Psoas muscle (tissue), 8 donors: Measurements from ENCODE around the gene BNC2. TPM values are rescaled to one million over a fixed set of nuclear protein-coding genes. Genes with fewer than 3 reads are reported as not detected.
"Not testable (repeated sequence)": the region's sequence is repeated elsewhere in the genome, so short reads cannot be mapped to it uniquely, and the experiment has no call there.

Experiments used
- ATAC-seq, 4 donors: fragments of 200-7000 bp; cut with Tn5 transposase; one replicate each; pipeline ENCODE4 v1.9.1; 2020; ENCODE audit warnings: moderate library complexity in 3 of 4, mild to moderate bottlenecking in 2 of 4
- DNase-seq, 2 donors: peaks; one replicate each; pipeline ENCODE4 v3.0.0-alpha.2; 2020
- H3K27ac ChIP-seq: fragments of 200-600 bp; one replicate; pipeline ENCODE4 v1.8.0; 2022
- H3K27me3 ChIP-seq, 3 donors: fragments of 200-600 bp in 1 of 3; one replicate each; pipeline versions ENCODE4 v1.6.1 to v1.8.0; 2013 to 2022; ENCODE audit warnings: low read length in 2 of 3, mild to moderate bottlenecking in 2 of 3, moderate library complexity in 1 of 3; ENCODE audit not compliant: insufficient read depth in 3 of 3
- H3K36me3 ChIP-seq, 2 donors: fragments of 200-600 bp in 1 of 2; one replicate each; pipeline versions ENCODE4 v1.6.1 to v1.8.0; 2013 to 2022; ENCODE audit warnings: low read depth in 1 of 2, mild to moderate bottlenecking in 1 of 2, moderate library complexity in 1 of 2; ENCODE audit not compliant: insufficient read depth in 1 of 2
- H3K4me1 ChIP-seq: fragments of 200-600 bp; one replicate; pipeline ENCODE4 v1.8.0; 2022
- H3K4me3 ChIP-seq: fragments of 200-600 bp; one replicate; pipeline ENCODE4 v1.8.0; 2022; ENCODE audit warnings: mild to moderate bottlenecking
- H3K9me3 ChIP-seq: fragments of 200-600 bp; one replicate; pipeline ENCODE4 v1.8.0; 2022
- WGBS, 3 donors: extraction: QIAGEN DNeasy Blood & Tissue Kit; methylation state at CpG; one replicate each; pipeline versions ENCODE4 v1.1.6 to v1.1.7; 2013; 5-methylcytosine and 5-hydroxymethylcytosine counted together
- intact Hi-C, 2 donors: fragments of 100-400 bp; cut with DNase I; formaldehyde crosslinking; loops; one replicate each; pipeline versions ENCODE4 v1.11.0 to v1.14.2; 2022
- polyA plus RNA-seq, 3 donors: library from polyadenylated mRNA; stranded (reverse); fragments of 200-250 nt; gene quantifications; one replicate each; pipeline ENCODE4 v1.2.3, GENCODE V29; 2013
- total RNA-seq, 4 donors: library from RNA; stranded (reverse); fragmentation: NEBNext Ultra II Directional in 2 of 4; extraction: Animal tissue kit (Norgen Biotek cat#: 25700) in 2 of 4; gene quantifications; one replicate each; pipeline versions ENCODE4 v1.2.1 to v1.2.4, GENCODE V29; 2021 to 2023
- TF ChIP-seq, protein P1 (sequence below): fragments of 200-600 bp; IDR thresholded peaks from one replicate; pipeline ENCODE4 v1.8.0; 2022; ENCODE audit warnings: antibody characterized with exemption
- donor health status: healthy with polysubstance abuse.
- donor health status: DM: no; HTN: no; CAD: no; lungs with moderate emphysema.
- donor health status: Bipolar disorder and iron deficiency.
- donor health status: healthy.
- donor health status: DM: yes; HTN: yes; CAD: no.
- donor health status: DM: no; HTN: no; CAD: no.
- donor health status: DM: no; HTN: no; CAD: no.
- donor health status: DM: yes; HTN: yes; CAD: no.

The BNC2 gene
- total and polyA plus RNA-seq, 7 donors, result 1.3 to 168 (median 44.1) TPM

- DNase-seq (no peak), ATAC-seq (no peak)
- no peak overlapping the region for H3K27ac ChIP-seq
- H3K27me3 ChIP-seq, result no peaks in the 10 kb centered on the region
- WGBS, 3 donors, result 54 to 65% (median 61%) methylated on average over 7 of the region's 7 CpGs
- no peaks in the 10 kb centered on the region for H3K4me1 ChIP-seq
- no peaks in the 10 kb centered on the region for H3K36me3 ChIP-seq
- H3K4me3 ChIP-seq, result no peak overlapping the region
- no peaks in the 10 kb centered on the region for H3K9me3 ChIP-seq
- TF ChIP-seq, protein P1, sequence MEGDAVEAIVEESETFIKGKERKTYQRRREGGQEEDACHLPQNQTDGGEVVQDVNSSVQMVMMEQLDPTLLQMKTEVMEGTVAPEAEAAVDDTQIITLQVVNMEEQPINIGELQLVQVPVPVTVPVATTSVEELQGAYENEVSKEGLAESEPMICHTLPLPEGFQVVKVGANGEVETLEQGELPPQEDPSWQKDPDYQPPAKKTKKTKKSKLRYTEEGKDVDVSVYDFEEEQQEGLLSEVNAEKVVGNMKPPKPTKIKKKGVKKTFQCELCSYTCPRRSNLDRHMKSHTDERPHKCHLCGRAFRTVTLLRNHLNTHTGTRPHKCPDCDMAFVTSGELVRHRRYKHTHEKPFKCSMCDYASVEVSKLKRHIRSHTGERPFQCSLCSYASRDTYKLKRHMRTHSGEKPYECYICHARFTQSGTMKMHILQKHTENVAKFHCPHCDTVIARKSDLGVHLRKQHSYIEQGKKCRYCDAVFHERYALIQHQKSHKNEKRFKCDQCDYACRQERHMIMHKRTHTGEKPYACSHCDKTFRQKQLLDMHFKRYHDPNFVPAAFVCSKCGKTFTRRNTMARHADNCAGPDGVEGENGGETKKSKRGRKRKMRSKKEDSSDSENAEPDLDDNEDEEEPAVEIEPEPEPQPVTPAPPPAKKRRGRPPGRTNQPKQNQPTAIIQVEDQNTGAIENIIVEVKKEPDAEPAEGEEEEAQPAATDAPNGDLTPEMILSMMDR, result no peak
- intact Hi-C loops, result no loop called here
Measured at GRCh38 chr9:16445141-16445920, 425.1 kb downstream of the BNC2 start.

DNA sequence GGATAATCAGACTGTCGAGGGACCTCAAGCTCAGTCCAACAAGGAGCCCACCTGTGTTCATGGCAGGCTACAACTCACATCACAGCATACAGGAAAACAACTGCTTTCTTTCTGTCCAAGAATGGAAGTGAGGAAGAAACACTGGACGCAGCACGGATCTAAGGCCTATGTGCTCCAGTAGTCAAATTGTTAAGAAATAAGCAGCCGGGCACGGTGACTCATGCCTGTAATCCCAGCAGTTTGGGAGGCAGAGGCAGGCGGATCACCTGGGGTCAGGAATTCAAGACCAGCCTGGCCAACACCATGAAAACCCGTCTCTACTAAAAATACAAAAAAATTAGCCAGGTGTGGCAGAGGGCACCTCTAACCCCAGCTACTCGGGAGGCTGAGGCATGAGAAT, 427.8 kb downstream of the BNC2 start:
- Histone ChIP-seq H3K9me3 (no peaks in the 10 kb centered on the region), H3K27me3 (no peaks in the 10 kb centered on the region), H3K36me3 (no peaks in the 10 kb centered on the region), H3K4me1 (no peaks in the 10 kb centered on the region), H3K27ac (no peak overlapping the region), H3K4me3 (no peak overlapping the region)
- intact Hi-C loops, result no loop called here
- WGBS, 3 donors, result 47 to 75% (median 50%) methylated on average over 8 of the region's 8 CpGs
- ATAC-seq (peak in 3 of 4 donors; percentile 40 to 91 (median 85)), DNase-seq (peak; percentile 23 to 54)
- TF ChIP-seq, protein P1, result no peak

DNA sequence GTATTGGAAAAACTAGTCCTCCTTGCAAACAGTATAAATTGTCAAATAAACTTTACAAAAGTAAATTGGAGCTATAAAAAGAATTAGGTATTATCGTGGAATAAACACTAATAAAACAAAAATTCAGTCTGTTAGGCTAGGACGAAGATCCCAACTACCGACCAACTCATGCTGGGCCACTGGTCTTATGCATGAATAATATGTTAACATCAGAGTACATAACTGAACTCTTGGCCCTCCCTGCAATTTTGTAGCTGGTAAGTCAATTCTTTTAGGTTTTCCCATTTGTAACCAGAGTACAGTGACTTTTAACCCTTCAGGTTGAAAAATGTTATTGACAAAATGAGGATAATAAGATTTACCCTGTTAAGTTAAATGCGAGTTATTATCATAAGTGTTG, 428.7 kb downstream of the BNC2 start:
- Histone ChIP-seq H3K36me3 (peaks cover 0 to 2% of the 10 kb centered on the region in 2 donors), H3K4me3 (no peak overlapping the region), H3K27me3 (no peaks in the 10 kb centered on the region), H3K9me3 (no peaks in the 10 kb centered on the region), H3K27ac (no peak overlapping the region), H3K4me1 (no peaks in the 10 kb centered on the region)
- 80 to 96% (median 82%) methylated on average over 4 of the region's 4 CpGs for WGBS, 3 donors
- no peak for ATAC-seq
- no peak for DNase-seq
- TF ChIP-seq, protein P1, result no peak
- intact Hi-C loops, result no loop called here

DNA sequence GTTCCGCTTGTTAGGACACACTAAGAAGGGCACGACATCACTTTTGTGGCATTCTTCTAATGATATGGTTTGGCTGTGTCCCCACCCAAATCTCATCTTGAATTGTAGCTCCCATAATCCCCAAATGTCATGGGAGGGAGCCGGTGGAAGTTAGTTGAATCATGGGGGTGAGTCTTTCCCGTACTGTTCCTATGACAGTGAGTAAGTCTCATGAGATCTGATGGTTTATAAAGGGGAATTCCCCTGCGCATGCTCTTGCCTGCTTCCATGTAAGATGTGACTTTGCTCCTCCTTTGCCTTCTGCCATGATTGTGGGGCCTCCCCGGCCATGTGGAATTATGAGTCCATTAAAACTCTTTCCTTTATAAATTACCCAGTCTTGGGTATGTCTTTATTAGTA, 431.6 kb downstream of the BNC2 start:
- H3K4me3 ChIP-seq, DNase-seq, H3K27me3 ChIP-seq, H3K9me3 ChIP-seq, H3K36me3 ChIP-seq, H3K27ac ChIP-seq, H3K4me1 ChIP-seq, ATAC-seq: not testable (repeated sequence)
- intact Hi-C loops, result loop anchor here in 1 of 2 donors (10.0 kb wide), 1 partner anchor 76 kb away; no protein-coding TSS in a partner anchor
- WGBS, 3 donors, result 84 to 94% (median 84%) methylated on average over 6 of the region's 6 CpGs

- 96 to 97% (median 97%) methylated on average over 10 of the region's 10 CpGs for WGBS, 3 donors
- no peaks in the 10 kb centered on the region for H3K27me3 ChIP-seq
- intact Hi-C loops, result loop anchor here in 1 of 2 donors (10.0 kb wide), 1 partner anchor 78 kb away; no protein-coding TSS in a partner anchor
- peaks cover 0 to 7% of the 10 kb centered on the region in 2 donors for H3K36me3 ChIP-seq
- no peak for DNase-seq
- no peak overlapping the region for H3K27ac ChIP-seq
- H3K4me3 ChIP-seq, result no peak overlapping the region
- no peaks in the 10 kb centered on the region for H3K9me3 ChIP-seq
- TF ChIP-seq, protein P1, result no peak
- no peaks in the 10 kb centered on the region for H3K4me1 ChIP-seq
- no peak for ATAC-seq
Measured at GRCh38 chr9:16436545-16436944, 433.9 kb downstream of the BNC2 start.
